Endothelial cell of umbilical vein (primary cell): ENCODE results near the gene CCNJL. TPM values are rescaled to one million over a fixed set of nuclear protein-coding genes. Genes with fewer than 3 reads are reported as not detected.

Experiments used
- BruUV-seq: library from RNA; stranded (reverse); fragments of 400-500 nt; replicated peaks from 2 replicates; lab custom pipeline; 2021; lab: Mats Ljungman, UMichigan
- CTCF ChIA-PET: fragments of 300-600, 350-600 bp; sonication (Branson Sonifier 250); formaldehyde crosslinking; loops from one replicate; lab custom pipeline; 2021; ENCODE audit warnings: antibody characterized with exemption, inconsistent platforms; lab: Charles Lee
- POLR2A ChIA-PET: fragments of 300-600, 350-600 bp; sonication (Branson Sonifier 250); formaldehyde crosslinking; loops from one replicate; lab custom pipeline; 2021; ENCODE audit warnings: antibody characterized with exemption, inconsistent platforms; lab: Charles Lee
- DNase-seq: peaks from one replicate; pipeline ENCODE4 v3.0.0-alpha.2; 2011; ENCODE audit warnings: low read depth, low spot score
- FAIRE-seq: peaks from 2 replicates; lab custom pipeline; 2011; peaks lifted over from hg19 to GRCh38; lab: Jason Lieb, UNC
- H2AFZ ChIP-seq: 2 replicates; pipeline ENCODE4 v1.6.0; 2012; ENCODE audit warnings: low read depth, low read length, control low read depth, inconsistent platforms
- H3K27ac ChIP-seq: 2 replicates; pipeline ENCODE4 v1.5.1; 2011; ENCODE audit warnings: low read depth, mild to moderate bottlenecking, control low read depth, low read length, moderate library complexity; ENCODE audit not compliant: insufficient read depth
- H3K27me3 ChIP-seq, 2 experiments: 2 replicates each; pipeline versions ENCODE4 v1.6.0 to v1.6.1; 2011; ENCODE audit warnings: low read length in 2 of 2, mixed read lengths in 1 of 2; ENCODE audit not compliant: control insufficient read depth in 2 of 2, insufficient read depth in 2 of 2
- H3K36me3 ChIP-seq, 2 experiments: 2 replicates in 1 of 2; 3 replicates in 1 of 2; pipeline ENCODE4 v1.5.1; 2011; ENCODE audit warnings: low read length in 2 of 2, mild to moderate bottlenecking in 1 of 2, moderate library complexity in 1 of 2; ENCODE audit not compliant: control insufficient read depth in 2 of 2, insufficient read depth in 2 of 2; ENCODE audit errors: extremely low read depth in 1 of 2
- H3K4me1 ChIP-seq: 3 replicates; pipeline ENCODE4 v1.5.1; 2011; ENCODE audit warnings: mild to moderate bottlenecking, low read length; ENCODE audit not compliant: control insufficient read depth, insufficient read depth; ENCODE audit errors: extremely low read depth
- H3K4me2 ChIP-seq: 2 replicates; pipeline ENCODE4 v1.6.1; 2011; ENCODE audit warnings: low read length, control low read depth, mixed read lengths; ENCODE audit not compliant: insufficient read depth
- H3K4me3 ChIP-seq, 3 experiments: fragments of 200-600 bp in 1 of 3; sonication (generic), shearing (Covaris generic) in 1 of 3; replicated peaks in 1 of 3; 2 replicates each; pipeline ENCODE4 v1.5.1; 2011 to 2016; ENCODE audit warnings: control low read depth in 3 of 3, low read length in 3 of 3, mild to moderate bottlenecking in 2 of 3, inconsistent platforms in 1 of 3, low read depth in 1 of 3, moderate library complexity in 1 of 3; ENCODE audit not compliant: insufficient read depth in 1 of 3
- H3K79me2 ChIP-seq: 2 replicates; pipeline ENCODE4 v1.6.0; 2012; ENCODE audit warnings: low read length, inconsistent platforms; ENCODE audit not compliant: control insufficient read depth, insufficient read depth
- H3K9ac ChIP-seq: replicated peaks from 2 replicates; pipeline ENCODE3; 2011; ENCODE audit warnings: low read length, control low read depth; ENCODE audit not compliant: insufficient read depth; ENCODE audit errors: extremely low read depth
- H3K9me1 ChIP-seq: replicated peaks from 3 replicates; pipeline ENCODE4 v1.6.0; 2011; ENCODE audit warnings: mild to moderate bottlenecking, low read length; ENCODE audit not compliant: control insufficient read depth, insufficient read depth; ENCODE audit errors: extremely low read depth
- H3K9me3 ChIP-seq: replicated peaks from 2 replicates; pipeline ENCODE4 v1.5.1; 2012; ENCODE audit warnings: low read length, inconsistent platforms; ENCODE audit not compliant: control insufficient read depth, insufficient read depth
- H4K20me1 ChIP-seq: replicated peaks from 2 replicates; pipeline ENCODE3; 2011; ENCODE audit warnings: mild to moderate bottlenecking, low read length; ENCODE audit not compliant: control insufficient read depth, insufficient read depth; ENCODE audit errors: extremely low read depth
- CTCF ChIP-seq, 2 donors: IDR thresholded peaks; 1 replicate in 1 of 2; 2 replicates in 1 of 2; pipeline ENCODE4 v1.5.1; 2011; ENCODE audit warnings: low read length in 2 of 2, mild to moderate bottlenecking in 2 of 2, moderate library complexity in 2 of 2, control low read depth in 1 of 2, inconsistent platforms in 1 of 2, low read depth in 1 of 2; ENCODE audit not compliant: insufficient read depth in 1 of 2; ENCODE audit errors: extremely low read depth in 1 of 2
- EZH2 ChIP-seq: IDR thresholded peaks from 2 replicates; pipeline ENCODE4 v1.6.1; 2012; ENCODE audit warnings: borderline replicate concordance, low read depth, mild to moderate bottlenecking, moderate library complexity, low read length, inconsistent platforms; ENCODE audit not compliant: severe bottlenecking
- FOS ChIP-seq: IDR thresholded peaks from 2 replicates; pipeline ENCODE4 v1.6.1; 2011; ENCODE audit warnings: mild to moderate bottlenecking, low read length, moderate library complexity, borderline replicate concordance; ENCODE audit not compliant: insufficient read depth
- GATA2 ChIP-seq: IDR thresholded peaks from 2 replicates; pipeline ENCODE4 v1.7.0; 2011; ENCODE audit warnings: low read depth, mild to moderate bottlenecking, moderate library complexity, mixed read lengths, low read length; ENCODE audit not compliant: insufficient read length, insufficient read depth
- JUN ChIP-seq: IDR thresholded peaks from 2 replicates; pipeline ENCODE4 v1.6.1; 2011; ENCODE audit warnings: borderline replicate concordance, low read depth; ENCODE audit not compliant: insufficient read length, insufficient read depth
- MAX ChIP-seq: IDR thresholded peaks from 2 replicates; pipeline ENCODE4 v1.6.1; 2011; ENCODE audit not compliant: insufficient read depth, insufficient read length
- MYC ChIP-seq: IDR thresholded peaks from one replicate; pipeline ENCODE4 v1.6.1; 2011; ENCODE audit warnings: mild to moderate bottlenecking, low read depth, low read length
- POLR2A ChIP-seq: IDR thresholded peaks from 2 replicates; pipeline ENCODE4 v1.6.1; 2012; ENCODE audit warnings: low read depth, mild to moderate bottlenecking, control low read depth, low read length
- POLR2AphosphoS5 ChIP-seq: IDR thresholded peaks from 2 replicates; pipeline ENCODE4 v1.6.1; 2012; ENCODE audit warnings: low read depth, mild to moderate bottlenecking, control low read depth, low read length, moderate library complexity; ENCODE audit not compliant: insufficient read depth
- dilution Hi-C: fragments of 300-500 bp; cut with MboI; formaldehyde crosslinking; loops from one replicate; pipeline ENCODE4 v1.15.0; 2019; ENCODE audit warnings: low sequenced_read_pairs; ENCODE audit not compliant: extremely low pct_ligation_motif_present
- intact Hi-C: fragments of 100-400 bp; cut with micrococcal nuclease; formaldehyde crosslinking; loops from one replicate; pipeline ENCODE4 v1.10.0; 2022
- polyA plus RNA-seq, 4 experiments: library from polyadenylated mRNA; depleted of rRNA in 3 of 4; stranded (reverse) in 3 of 4; unstranded in 1 of 4; fragments of >200 nt; gene quantifications; 2 replicates each; pipeline versions ENCODE4 v1.2.1 to v1.2.3, GENCODE V29; 2011 to 2012; ENCODE audit warnings: missing spikeins in 1 of 4
- total RNA-seq: library from RNA; stranded (reverse); gene quantifications from 2 replicates; pipeline ENCODE4 v1.2.3, GENCODE V29; 2021

CCNJL gene
- total and polyA plus RNA-seq, 2 donors (not counting 3 experiments of a cell fraction or from before 2014, with no cell fraction given): 20.0 to 21.3 TPM

- no TSS peak for BruUV-seq
- dilution Hi-C loops (no loop called here), intact Hi-C loops (no loop called here)
- TF ChIP-seq MAX: no peak
- no peak for TF ChIP-seq GATA2
- no peak for TF ChIP-seq POLR2AphosphoS5
- TF ChIP-seq FOS: no peak
- no peak for TF ChIP-seq MYC
- no peak for TF ChIP-seq POLR2A
- TF ChIP-seq CTCF (IDR thresholded peaks at IDR 0.05; ENCODE audit: extremely low read depth in 1 of 2, insufficient read depth in 1 of 2, low read depth in 1 of 2, low read length in 2 of 2): no peak
- TF ChIP-seq EZH2: no peak
- TF ChIP-seq JUN: no peak
- Histone ChIP-seq H3K9me3 (no peaks in the 10 kb centered on the region), H3K27ac (no peak overlapping the region), H3K9ac (no peak overlapping the region), H4K20me1 (no peaks in the 10 kb centered on the region), H3K4me3 (no peak overlapping the region), H3K79me2 (no peaks in the 10 kb centered on the region), H3K27me3 (no peaks in the 10 kb centered on the region), H2AFZ (no peak overlapping the region), H3K36me3 (no peaks in the 10 kb centered on the region), H3K9me1 (no peaks in the 10 kb centered on the region), H3K4me1 (peaks cover 51% of the 10 kb centered on the region), H3K4me2 (no peak overlapping the region)
- POLR2A ChIA-PET: no interaction called here
- DNase-seq: no peak
- no peak for FAIRE-seq
- CTCF ChIA-PET: interaction anchor here (1.2 kb wide), 1 partner anchor 245 kb away, joined by 4 read pairs; no protein-coding TSS in a partner anchor
Measured at GRCh38 chr5:160266044-160266443, 46.3 kb downstream of the CCNJL start.
